Measurements from ENCODE around the gene ARRB2.

- TF ChIP-seq, protein P1, sequence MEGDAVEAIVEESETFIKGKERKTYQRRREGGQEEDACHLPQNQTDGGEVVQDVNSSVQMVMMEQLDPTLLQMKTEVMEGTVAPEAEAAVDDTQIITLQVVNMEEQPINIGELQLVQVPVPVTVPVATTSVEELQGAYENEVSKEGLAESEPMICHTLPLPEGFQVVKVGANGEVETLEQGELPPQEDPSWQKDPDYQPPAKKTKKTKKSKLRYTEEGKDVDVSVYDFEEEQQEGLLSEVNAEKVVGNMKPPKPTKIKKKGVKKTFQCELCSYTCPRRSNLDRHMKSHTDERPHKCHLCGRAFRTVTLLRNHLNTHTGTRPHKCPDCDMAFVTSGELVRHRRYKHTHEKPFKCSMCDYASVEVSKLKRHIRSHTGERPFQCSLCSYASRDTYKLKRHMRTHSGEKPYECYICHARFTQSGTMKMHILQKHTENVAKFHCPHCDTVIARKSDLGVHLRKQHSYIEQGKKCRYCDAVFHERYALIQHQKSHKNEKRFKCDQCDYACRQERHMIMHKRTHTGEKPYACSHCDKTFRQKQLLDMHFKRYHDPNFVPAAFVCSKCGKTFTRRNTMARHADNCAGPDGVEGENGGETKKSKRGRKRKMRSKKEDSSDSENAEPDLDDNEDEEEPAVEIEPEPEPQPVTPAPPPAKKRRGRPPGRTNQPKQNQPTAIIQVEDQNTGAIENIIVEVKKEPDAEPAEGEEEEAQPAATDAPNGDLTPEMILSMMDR (IDR thresholded peaks at IDR 0.05; ENCODE audit: poor library complexity, severe bottlenecking) = no peak
- TF ChIP-seq POLR2AphosphoS5 (IDR thresholded peaks at IDR 0.05) = no peak
- no peak for TF ChIP-seq RAD21 (conservative IDR thresholded peaks at IDR 0.05)
- no peak for TF ChIP-seq SMC3 (conservative IDR thresholded peaks at IDR 0.05; ENCODE audit: poor library complexity)
- no peak for TF ChIP-seq EP300 (conservative IDR thresholded peaks at IDR 0.05; ENCODE audit: poor library complexity, severe bottlenecking)
Measured at GRCh38 chr17:4664230-4664629, 46.2 kb upstream of the ARRB2 start.

Measured in neural cell (in vitro differentiated cells).